ENCODE results near the gene TGFB3.

GRCh38 chr14:75968456-75968855, 13.3 kb downstream of the TGFB3 start:
- TF ChIP-seq EZH2 (conservative IDR thresholded peaks at IDR 0.05; ENCODE audit: low read depth, low read length) (no peak), YY1 (IDR thresholded peaks at IDR 0.05; ENCODE audit: insufficient read depth, insufficient replicate concordance, low read depth, low read length) (no peak), CTCF (CRISPR knock-in tag; IDR thresholded peaks at IDR 0.05) (no peak), ZNF333 (CRISPR knock-in tag; IDR thresholded peaks at IDR 0.05; ENCODE audit: borderline replicate concordance) (no peak), ZNF503 (CRISPR knock-in tag; IDR thresholded peaks at IDR 0.05) (no peak), PAX8 (CRISPR knock-in tag; IDR thresholded peaks at IDR 0.05; ENCODE audit: borderline replicate concordance) (no peak), SRF (IDR thresholded peaks at IDR 0.05; ENCODE audit: low read depth, low read length) (no peak), ZFP36 (IDR thresholded peaks at IDR 0.05; ENCODE audit: borderline replicate concordance, low read depth, low read length, partially characterized antibody) (no peak), ZBTB49 (CRISPR knock-in tag; IDR thresholded peaks at IDR 0.05; ENCODE audit: borderline replicate concordance) (no peak), FOXM1 (CRISPR knock-in tag; IDR thresholded peaks at IDR 0.05) (no peak), NFIC (IDR thresholded peaks at IDR 0.05; ENCODE audit: low read length) (no peak)
- TF ChIP-seq, protein P1, sequence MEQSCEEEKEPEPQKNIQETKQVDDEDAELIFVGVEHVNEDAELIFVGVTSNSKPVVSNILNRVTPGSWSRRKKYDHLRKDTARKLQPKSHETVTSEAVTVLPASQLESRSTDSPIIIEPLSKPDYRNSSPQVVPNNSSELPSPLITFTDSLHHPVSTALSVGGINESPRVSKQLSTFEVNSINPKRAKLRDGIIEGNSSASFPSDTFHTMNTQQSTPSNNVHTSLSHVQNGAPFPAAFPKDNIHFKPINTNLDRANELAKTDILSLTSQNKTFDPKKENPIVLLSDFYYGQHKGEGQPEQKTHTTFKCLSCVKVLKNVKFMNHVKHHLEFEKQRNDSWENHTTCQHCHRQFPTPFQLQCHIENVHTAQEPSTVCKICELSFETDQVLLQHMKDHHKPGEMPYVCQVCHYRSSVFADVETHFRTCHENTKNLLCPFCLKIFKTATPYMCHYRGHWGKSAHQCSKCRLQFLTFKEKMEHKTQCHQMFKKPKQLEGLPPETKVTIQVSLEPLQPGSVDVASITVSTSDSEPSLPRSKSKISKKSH (CRISPR knock-in tag; IDR thresholded peaks at IDR 0.05; ENCODE audit: borderline replicate concordance) = no peak
- TF ChIP-seq, protein P2, sequence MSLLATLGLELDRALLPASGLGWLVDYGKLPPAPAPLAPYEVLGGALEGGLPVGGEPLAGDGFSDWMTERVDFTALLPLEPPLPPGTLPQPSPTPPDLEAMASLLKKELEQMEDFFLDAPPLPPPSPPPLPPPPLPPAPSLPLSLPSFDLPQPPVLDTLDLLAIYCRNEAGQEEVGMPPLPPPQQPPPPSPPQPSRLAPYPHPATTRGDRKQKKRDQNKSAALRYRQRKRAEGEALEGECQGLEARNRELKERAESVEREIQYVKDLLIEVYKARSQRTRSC (CRISPR knock-in tag; IDR thresholded peaks at IDR 0.05; ENCODE audit: low read depth) = no peak
